AG04450 (cell line): ENCODE measurements around the gene KRTAP4-3. TPM values are rescaled to one million over a fixed set of nuclear protein-coding genes. Genes with fewer than 3 reads are reported as not detected.
A peak's percentile ranks its signal among the peaks of the same experiment; 100 is the strongest.
"Not testable (repeated sequence)": the region's sequence is repeated elsewhere in the genome, so short reads cannot be mapped to it uniquely, and the experiment has no call there.

Experiments
- CTCF ChIA-PET: fragments of 300-600, 350-600 bp; formaldehyde crosslinking; extraction: SDS; loops from one replicate; lab custom pipeline; 2022; ENCODE audit warnings: antibody characterized with exemption, inconsistent platforms; lab: Charles Lee
- POLR2A ChIA-PET: fragments of 350-600 bp; formaldehyde crosslinking; extraction: SDS; loops from one replicate; lab custom pipeline; 2021; ENCODE audit warnings: antibody characterized with exemption, inconsistent platforms; lab: Yijun Ruan, JAX
- DNase-seq: peaks from one replicate; pipeline ENCODE4 v3.0.0-alpha.2; 2011; ENCODE audit warnings: low read depth, low spot score
- H3K27ac ChIP-seq: one replicate; pipeline ENCODE4 v1.5.1; 2012; ENCODE audit warnings: low read depth, low read length, control low read depth
- H3K27me3 ChIP-seq: one replicate; pipeline ENCODE4 v1.6.0; 2012; ENCODE audit warnings: low read length; ENCODE audit not compliant: control insufficient read depth, insufficient read depth
- H3K4me3 ChIP-seq: 2 replicates; pipeline ENCODE4 v1.5.1; 2011; ENCODE audit warnings: mild to moderate bottlenecking, low read depth, low read length, control low read depth
- H3K9me3 ChIP-seq: 2 replicates; pipeline ENCODE4 v1.5.1; 2012; ENCODE audit warnings: low read length; ENCODE audit not compliant: control insufficient read depth, insufficient read depth
- polyA plus RNA-seq: library from polyadenylated mRNA; depleted of rRNA; stranded (reverse); fragments of >200 nt; gene quantifications from 2 replicates; pipeline ENCODE4 v1.2.3, GENCODE V29; 2011
- TF ChIP-seq, protein P1 (sequence below): IDR thresholded peaks from 2 replicates; pipeline ENCODE4 v1.5.1; 2011; ENCODE audit warnings: low read depth, low read length, control low read depth, inconsistent platforms

KRTAP4-3 gene
- polyA plus RNA-seq, 1 experiment = not detected

DNA sequence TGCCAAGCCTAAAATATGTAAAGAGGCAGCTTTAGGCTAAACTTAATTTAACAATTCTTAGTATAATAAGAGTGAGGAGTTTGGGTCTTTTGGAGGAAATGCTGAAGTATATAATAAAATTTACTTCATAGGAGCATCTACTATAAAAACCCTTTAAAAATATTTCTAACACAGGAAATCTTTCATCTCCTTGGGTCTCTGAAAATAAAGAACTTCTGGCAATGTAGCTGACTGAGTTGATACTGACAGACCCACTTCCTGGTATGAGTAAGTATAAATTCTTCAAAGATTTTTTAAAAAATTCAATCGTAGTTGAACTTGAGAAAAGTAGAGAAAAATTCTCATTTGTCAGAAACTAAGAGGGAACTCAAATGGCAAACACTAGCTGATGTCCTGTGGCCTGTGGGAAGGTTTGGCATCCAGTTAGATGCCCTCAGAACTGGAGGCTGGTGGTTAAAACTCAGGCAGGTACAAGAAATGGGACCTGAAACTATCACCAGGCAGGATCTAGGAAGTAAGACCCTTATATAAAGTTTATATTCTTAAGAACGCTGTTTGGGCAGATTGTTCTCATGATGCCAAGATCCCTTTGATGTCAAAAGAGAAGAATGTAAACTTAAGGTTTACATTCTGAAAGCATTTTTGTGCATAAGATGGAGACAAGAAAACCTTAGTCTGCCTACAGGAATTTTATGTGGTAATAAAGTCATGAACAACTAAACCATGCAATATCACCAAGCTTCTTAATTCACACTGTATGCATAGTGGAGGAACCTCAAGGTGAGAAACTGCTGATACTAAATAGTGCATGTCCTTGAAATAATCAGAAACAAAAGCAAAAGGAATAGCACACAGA is 33.9 kb downstream of the KRTAP4-3 start:
- no peaks in the 10 kb centered on the region for H3K9me3 ChIP-seq
- H3K27ac ChIP-seq = peak overlapping the region; percentile 80
- DNase-seq = no peak
- no peaks in the 10 kb centered on the region for H3K27me3 ChIP-seq
- no peak overlapping the region for H3K4me3 ChIP-seq
- ChIA-PET POLR2A (interaction anchor here (0.6 kb wide), 1 partner anchor 408 kb away, joined by 4 read pairs; no protein-coding TSS in a partner anchor), CTCF (no interaction called here)
- TF ChIP-seq, protein P1, sequence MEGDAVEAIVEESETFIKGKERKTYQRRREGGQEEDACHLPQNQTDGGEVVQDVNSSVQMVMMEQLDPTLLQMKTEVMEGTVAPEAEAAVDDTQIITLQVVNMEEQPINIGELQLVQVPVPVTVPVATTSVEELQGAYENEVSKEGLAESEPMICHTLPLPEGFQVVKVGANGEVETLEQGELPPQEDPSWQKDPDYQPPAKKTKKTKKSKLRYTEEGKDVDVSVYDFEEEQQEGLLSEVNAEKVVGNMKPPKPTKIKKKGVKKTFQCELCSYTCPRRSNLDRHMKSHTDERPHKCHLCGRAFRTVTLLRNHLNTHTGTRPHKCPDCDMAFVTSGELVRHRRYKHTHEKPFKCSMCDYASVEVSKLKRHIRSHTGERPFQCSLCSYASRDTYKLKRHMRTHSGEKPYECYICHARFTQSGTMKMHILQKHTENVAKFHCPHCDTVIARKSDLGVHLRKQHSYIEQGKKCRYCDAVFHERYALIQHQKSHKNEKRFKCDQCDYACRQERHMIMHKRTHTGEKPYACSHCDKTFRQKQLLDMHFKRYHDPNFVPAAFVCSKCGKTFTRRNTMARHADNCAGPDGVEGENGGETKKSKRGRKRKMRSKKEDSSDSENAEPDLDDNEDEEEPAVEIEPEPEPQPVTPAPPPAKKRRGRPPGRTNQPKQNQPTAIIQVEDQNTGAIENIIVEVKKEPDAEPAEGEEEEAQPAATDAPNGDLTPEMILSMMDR = no peak

DNA sequence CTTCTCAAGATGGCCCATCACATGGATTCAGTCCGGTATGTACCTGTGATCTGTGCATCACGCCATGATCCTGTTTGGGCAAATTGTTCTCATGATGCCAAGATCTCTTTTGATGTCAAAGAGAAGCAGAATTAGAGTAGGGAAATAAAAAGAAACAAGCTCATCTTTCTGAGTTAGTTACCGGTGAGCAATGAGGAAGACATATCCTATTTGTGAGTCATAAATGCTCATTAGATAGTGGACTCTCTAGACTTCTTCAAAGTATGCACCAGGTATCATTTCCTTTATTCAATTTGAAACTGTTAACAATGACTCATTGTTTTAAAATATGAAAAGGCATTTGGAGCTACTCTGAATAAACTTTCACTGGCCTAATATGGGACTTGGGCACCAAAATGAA is 36.0 kb downstream of the KRTAP4-3 start:
- CTCF ChIA-PET = interaction anchor here (0.8 kb wide), 1 partner anchor 84 kb away, joined by 3 read pairs; no protein-coding TSS in a partner anchor
- no peaks in the 10 kb centered on the region for H3K9me3 ChIP-seq
- no peak overlapping the region for H3K4me3 ChIP-seq
- POLR2A ChIA-PET = interaction anchor here (1.2 kb wide), 1 partner anchor 73 kb away, joined by 4 read pairs; no protein-coding TSS in a partner anchor
- DNase-seq = no peak
- TF ChIP-seq, protein P1 = no peak
- H3K27ac ChIP-seq = no peak overlapping the region
- H3K27me3 ChIP-seq = no peaks in the 10 kb centered on the region

DNA sequence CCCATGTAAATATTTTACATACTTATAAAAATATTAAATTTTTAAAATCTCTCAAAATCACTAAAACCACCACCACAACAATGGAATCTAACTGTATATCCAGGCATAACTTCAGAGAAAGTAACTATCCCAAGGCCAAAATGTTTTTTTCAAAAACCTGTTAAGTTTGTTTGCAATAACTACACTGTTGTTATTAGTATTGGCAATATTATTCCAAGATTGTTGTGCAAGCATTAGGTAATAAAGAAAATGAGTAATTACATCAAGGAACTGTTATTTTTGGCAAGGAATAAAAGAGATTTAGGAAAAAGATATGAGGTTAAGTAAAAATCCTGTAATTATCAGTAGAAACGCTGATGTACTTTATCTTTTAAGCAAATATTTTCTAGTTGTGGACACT is 40.6 kb downstream of the KRTAP4-3 start:
- ChIA-PET POLR2A (no interaction called here), CTCF (no interaction called here)
- H3K27ac ChIP-seq = no peak overlapping the region
- TF ChIP-seq, protein P1 = no peak
- no peaks in the 10 kb centered on the region for H3K9me3 ChIP-seq
- H3K4me3 ChIP-seq = no peak overlapping the region
- no peak for DNase-seq
- no peaks in the 10 kb centered on the region for H3K27me3 ChIP-seq

DNA sequence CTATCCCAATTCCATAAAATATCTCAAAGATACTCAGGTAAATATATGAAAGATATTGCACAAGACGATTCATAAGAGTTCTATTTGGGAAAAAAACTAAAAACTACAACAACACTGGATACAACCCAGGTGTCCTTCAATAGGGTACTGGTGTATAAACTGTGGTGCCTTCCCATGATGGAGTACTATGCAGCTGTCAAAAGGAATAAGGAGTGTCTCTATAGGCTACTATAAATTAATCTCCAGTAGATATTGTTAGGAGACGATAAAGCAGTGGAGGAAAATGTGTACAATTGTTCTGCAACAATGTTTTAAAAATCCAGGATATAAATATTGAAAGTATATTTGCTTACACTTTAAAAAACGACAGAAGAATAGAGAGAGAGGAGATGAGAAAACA is 41.6 kb downstream of the KRTAP4-3 start:
- no peak for DNase-seq
- no peak overlapping the region for H3K27ac ChIP-seq
- H3K4me3 ChIP-seq = no peak overlapping the region
- no peaks in the 10 kb centered on the region for H3K9me3 ChIP-seq
- POLR2A ChIA-PET = no interaction called here
- TF ChIP-seq, protein P1 = no peak
- no peaks in the 10 kb centered on the region for H3K27me3 ChIP-seq
- CTCF ChIA-PET = interaction anchor here (0.6 kb wide), 1 partner anchor 51 kb away, joined by 3 read pairs; no protein-coding TSS in a partner anchor

DNA sequence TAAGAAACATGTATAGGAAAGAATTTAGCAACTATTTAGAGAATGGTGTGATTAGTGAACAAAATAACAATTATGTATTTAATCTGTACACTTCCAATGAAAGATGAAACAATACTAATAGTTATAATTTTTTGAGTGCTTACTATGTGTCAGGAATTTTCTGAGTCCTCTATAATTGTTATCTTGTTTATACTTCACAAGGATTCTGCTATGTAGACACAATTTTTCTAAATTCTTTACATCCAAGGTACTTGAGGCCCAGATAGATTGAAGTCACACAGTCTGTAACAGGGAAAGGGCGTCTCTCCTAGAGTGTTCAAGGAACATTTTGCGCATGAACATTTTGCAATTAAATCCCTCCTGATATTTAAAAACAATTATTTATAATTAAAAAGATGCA is 43.0 kb downstream of the KRTAP4-3 start:
- H3K9me3 ChIP-seq = no peaks in the 10 kb centered on the region
- no peak overlapping the region for H3K4me3 ChIP-seq
- CTCF ChIA-PET = interaction anchor here (1.2 kb wide), 1 partner anchor 424 kb away, joined by 6 read pairs; no protein-coding TSS in a partner anchor
- TF ChIP-seq, protein P1 = no peak
- POLR2A ChIA-PET = no interaction called here
- no peak for DNase-seq
- no peaks in the 10 kb centered on the region for H3K27me3 ChIP-seq
- H3K27ac ChIP-seq = no peak overlapping the region

DNA sequence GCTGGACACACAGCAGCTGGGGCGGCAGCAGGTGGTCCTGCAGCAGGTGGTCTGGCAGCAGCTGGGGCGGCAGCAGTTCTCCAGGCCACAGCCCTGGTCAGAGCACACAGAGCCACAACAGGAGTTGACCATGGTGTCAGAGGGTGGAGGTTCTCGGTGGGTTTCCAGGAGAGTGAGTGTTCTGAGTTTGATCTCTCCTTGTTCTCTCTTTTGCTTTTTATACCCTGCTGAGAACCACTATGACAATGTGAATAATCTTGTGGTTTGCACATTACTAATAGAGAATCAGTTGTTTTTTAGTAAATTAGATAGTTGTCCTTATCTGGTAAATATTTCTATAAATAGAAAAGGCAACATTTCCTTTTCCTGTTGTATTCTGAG is 44.0 kb downstream of the KRTAP4-3 start, which contains the start of gene KRTAP4-12:
Gene KRTAP4-12, minus strand, starts transcription at position 192 of the 381 bp plus-strand sequence. Its CDS starts 60 bp downstream, at position 132.
- H3K4me3 ChIP-seq, POLR2A ChIA-PET, H3K27ac ChIP-seq, H3K27me3 ChIP-seq, H3K9me3 ChIP-seq, DNase-seq: not testable (repeated sequence)
- CTCF ChIA-PET = interaction anchor here (1.2 kb wide), 1 partner anchor 425 kb away, joined by 6 read pairs; no protein-coding TSS in a partner anchor

GRCh38 chr17:41123292-41123990 is 44.6 kb downstream of the KRTAP4-3 start:
- H3K27me3 ChIP-seq, H3K4me3 ChIP-seq, H3K27ac ChIP-seq, CTCF ChIA-PET, POLR2A ChIA-PET, H3K9me3 ChIP-seq, DNase-seq: not testable (repeated sequence)
